HL-60 (cell line): ENCODE results near the gene MFSD2A.

Experiments
- GABPA ChIP-seq: IDR thresholded peaks from 2 replicates; pipeline ENCODE4 v1.6.1; 2012; ENCODE audit warnings: low read depth
- POLR2AphosphoS5 ChIP-seq: IDR thresholded peaks from 2 replicates; pipeline ENCODE4 v1.6.1; 2012; ENCODE audit warnings: low read depth
- SPI1 ChIP-seq: IDR thresholded peaks from 2 replicates; pipeline ENCODE4 v1.6.1; 2012; ENCODE audit warnings: low read depth, mild to moderate bottlenecking, borderline replicate concordance
- TF ChIP-seq, protein P1 (sequence below): IDR thresholded peaks from one replicate; pipeline ENCODE4 v1.5.1; 2011; ENCODE audit warnings: low read length, control low read depth, inconsistent platforms; ENCODE audit not compliant: insufficient read depth
- TF ChIP-seq, protein P2 (sequence below): IDR thresholded peaks from 2 replicates; pipeline ENCODE4 v1.6.1; 2012; ENCODE audit warnings: low read depth; ENCODE audit not compliant: insufficient replicate concordance

DNA sequence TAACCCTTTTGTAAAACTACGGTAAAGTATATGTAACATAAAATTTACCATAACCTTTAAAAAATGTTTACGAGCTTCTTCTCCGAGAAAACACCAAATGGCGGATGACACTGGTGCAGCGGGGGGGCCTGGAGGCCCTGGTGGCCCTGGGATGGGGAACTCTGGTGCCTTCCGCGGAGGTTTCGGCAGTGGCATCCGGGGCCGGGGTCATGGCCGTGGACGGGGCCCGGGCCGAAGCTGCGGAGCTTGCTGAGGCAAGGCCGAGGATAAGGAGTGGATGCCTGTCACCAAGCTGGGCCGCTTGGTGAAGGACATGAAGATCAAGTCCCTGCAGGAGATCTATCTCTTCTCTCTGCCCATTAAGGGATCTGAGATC lies 7.5 kb downstream of the MFSD2A start:
- TF ChIP-seq, protein P1, sequence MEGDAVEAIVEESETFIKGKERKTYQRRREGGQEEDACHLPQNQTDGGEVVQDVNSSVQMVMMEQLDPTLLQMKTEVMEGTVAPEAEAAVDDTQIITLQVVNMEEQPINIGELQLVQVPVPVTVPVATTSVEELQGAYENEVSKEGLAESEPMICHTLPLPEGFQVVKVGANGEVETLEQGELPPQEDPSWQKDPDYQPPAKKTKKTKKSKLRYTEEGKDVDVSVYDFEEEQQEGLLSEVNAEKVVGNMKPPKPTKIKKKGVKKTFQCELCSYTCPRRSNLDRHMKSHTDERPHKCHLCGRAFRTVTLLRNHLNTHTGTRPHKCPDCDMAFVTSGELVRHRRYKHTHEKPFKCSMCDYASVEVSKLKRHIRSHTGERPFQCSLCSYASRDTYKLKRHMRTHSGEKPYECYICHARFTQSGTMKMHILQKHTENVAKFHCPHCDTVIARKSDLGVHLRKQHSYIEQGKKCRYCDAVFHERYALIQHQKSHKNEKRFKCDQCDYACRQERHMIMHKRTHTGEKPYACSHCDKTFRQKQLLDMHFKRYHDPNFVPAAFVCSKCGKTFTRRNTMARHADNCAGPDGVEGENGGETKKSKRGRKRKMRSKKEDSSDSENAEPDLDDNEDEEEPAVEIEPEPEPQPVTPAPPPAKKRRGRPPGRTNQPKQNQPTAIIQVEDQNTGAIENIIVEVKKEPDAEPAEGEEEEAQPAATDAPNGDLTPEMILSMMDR: no peak
- TF ChIP-seq, protein P2, sequence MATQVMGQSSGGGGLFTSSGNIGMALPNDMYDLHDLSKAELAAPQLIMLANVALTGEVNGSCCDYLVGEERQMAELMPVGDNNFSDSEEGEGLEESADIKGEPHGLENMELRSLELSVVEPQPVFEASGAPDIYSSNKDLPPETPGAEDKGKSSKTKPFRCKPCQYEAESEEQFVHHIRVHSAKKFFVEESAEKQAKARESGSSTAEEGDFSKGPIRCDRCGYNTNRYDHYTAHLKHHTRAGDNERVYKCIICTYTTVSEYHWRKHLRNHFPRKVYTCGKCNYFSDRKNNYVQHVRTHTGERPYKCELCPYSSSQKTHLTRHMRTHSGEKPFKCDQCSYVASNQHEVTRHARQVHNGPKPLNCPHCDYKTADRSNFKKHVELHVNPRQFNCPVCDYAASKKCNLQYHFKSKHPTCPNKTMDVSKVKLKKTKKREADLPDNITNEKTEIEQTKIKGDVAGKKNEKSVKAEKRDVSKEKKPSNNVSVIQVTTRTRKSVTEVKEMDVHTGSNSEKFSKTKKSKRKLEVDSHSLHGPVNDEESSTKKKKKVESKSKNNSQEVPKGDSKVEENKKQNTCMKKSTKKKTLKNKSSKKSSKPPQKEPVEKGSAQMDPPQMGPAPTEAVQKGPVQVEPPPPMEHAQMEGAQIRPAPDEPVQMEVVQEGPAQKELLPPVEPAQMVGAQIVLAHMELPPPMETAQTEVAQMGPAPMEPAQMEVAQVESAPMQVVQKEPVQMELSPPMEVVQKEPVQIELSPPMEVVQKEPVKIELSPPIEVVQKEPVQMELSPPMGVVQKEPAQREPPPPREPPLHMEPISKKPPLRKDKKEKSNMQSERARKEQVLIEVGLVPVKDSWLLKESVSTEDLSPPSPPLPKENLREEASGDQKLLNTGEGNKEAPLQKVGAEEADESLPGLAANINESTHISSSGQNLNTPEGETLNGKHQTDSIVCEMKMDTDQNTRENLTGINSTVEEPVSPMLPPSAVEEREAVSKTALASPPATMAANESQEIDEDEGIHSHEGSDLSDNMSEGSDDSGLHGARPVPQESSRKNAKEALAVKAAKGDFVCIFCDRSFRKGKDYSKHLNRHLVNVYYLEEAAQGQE: no peak
- TF ChIP-seq GABPA (no peak), SPI1 (no peak), POLR2AphosphoS5 (no peak)
